ENCODE data around the gene PKD1L1. TPM values are rescaled to one million over a fixed set of nuclear protein-coding genes. Genes with fewer than 3 reads are reported as not detected.

The PKD1L1 gene
- total RNA-seq, 4 donors from 2014 or later, result 0.44 to 1.1 (median 0.75) TPM

DNA sequence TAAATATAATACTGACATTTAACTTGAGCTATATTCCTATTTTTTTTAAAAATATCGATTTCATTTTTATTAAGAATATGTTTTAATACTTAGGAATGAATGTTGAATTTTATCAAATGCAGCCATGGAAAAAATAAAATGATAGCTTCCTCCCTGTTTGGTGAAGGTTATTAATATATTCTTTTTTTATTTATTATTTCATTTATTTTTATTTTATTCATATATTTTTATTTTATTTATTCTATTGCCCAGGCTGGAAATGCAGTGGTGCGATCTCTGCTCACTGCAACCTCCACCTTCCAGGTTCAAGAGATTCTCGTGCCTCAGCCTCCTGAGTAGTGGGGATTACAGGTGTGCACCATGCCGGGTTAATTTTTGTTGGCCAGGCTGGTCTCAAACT, 160.2 kb downstream of the PKD1L1 start:
- TF ChIP-seq, protein P1, sequence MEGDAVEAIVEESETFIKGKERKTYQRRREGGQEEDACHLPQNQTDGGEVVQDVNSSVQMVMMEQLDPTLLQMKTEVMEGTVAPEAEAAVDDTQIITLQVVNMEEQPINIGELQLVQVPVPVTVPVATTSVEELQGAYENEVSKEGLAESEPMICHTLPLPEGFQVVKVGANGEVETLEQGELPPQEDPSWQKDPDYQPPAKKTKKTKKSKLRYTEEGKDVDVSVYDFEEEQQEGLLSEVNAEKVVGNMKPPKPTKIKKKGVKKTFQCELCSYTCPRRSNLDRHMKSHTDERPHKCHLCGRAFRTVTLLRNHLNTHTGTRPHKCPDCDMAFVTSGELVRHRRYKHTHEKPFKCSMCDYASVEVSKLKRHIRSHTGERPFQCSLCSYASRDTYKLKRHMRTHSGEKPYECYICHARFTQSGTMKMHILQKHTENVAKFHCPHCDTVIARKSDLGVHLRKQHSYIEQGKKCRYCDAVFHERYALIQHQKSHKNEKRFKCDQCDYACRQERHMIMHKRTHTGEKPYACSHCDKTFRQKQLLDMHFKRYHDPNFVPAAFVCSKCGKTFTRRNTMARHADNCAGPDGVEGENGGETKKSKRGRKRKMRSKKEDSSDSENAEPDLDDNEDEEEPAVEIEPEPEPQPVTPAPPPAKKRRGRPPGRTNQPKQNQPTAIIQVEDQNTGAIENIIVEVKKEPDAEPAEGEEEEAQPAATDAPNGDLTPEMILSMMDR (IDR thresholded peaks at IDR 0.05; ENCODE audit: low read depth), result no peak

DNA sequence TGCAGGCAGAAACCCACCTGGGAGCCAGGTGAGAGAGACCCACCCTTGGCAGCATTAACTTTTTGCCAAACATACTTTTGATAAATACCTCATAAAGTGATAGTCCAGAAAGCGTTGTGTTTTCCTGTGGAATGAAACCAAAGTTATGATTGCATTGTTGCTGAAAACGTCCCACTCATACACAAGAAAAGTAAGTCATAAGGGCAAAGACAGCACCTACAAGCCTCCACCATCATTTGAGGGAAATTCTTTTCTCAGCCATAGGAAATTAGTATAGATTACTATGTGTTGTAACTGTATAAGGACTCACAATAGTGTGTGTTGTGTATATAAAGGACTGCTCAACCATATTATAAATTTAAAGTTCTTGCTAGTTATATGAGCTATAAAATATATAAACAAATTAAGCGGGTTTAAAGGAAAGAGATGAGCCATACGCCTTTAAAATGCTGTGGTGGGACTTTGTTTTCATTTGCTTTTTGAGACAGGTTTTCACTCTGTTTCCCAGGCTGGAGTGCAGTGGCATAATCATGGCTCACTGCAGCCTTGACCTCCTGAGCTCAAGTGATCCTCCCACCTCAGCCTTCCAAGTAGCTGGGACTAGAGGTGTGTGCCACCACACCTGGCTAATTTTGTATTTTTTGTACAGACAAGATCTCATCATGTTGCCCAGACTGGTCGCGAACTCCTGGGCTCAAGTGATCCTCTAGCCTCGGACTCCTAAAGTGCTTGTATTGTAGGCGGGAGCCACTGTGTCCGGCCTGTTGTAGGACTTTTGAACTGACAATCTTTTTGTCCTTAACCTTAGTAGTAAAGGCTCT, 160.8 kb downstream of the PKD1L1 start:
- TF ChIP-seq, protein P1 (IDR thresholded peaks at IDR 0.05; ENCODE audit: low read depth), result no peak

DNA sequence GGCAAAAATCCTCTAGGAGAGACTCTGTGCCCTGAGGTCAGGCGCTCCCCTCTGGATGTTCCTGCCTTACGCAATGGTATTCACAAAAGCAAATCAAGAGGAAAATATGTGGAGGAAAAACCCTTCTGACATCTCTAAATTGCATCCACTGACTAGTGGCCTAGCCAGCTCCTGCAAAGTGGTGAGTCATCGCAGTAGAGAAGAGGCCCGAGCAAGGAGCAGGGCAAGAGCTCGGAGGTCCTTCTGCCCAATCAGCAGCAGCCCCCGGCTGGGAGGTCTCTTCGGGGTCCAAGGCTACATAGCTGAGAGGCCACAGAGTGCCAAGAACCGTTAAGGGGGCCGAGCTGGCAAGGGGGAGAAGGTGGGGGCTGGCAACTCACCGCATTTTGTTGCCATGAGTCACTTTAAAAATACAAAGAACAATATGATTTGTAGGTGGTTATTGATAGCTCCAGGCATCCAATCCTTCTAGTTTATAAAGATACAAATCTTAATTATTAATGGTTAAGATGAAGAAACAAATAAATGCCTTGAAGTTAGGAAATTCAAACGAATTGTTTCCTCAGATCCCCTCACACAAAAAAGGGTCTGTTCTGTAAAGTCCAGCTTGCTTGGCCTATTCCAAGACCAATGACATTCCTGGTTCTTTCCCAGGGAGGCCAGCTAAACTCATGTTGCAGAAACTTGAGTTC, 161.6 kb downstream of the PKD1L1 start:
- TF ChIP-seq, protein P1 (IDR thresholded peaks at IDR 0.05; ENCODE audit: low read depth), result no peak

DNA sequence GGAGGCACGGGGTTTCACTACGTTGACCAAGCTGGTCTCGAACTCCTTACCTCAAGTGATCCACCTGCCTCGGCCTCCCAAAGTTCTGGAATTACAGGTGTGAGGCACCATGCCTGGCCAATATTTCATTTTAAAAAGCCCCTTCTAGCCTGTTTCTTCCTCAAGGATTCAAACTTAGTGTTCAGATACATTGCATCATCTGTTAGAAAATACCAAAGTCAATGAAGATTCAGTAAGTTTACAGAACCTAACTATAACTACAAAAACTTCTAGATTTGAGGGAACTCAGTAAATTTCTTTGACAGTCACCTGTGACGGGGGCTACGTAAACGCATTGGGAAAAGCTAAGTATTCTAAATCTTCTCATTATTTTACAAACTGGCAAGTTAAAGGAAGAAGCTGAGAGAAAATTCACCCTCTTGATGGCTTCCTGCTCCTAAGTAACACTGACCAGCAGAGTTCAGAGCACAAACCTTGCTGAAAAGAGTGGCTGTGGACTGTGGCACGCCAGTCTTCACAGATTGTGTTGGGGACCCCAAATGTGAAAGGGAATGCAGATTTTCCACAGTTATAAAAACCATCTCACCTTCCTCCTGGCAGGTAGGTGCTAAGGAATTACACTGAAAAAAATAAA, 162.2 kb downstream of the PKD1L1 start:
- TF ChIP-seq, protein P1 (IDR thresholded peaks at IDR 0.05; ENCODE audit: low read depth), result no peak

DNA sequence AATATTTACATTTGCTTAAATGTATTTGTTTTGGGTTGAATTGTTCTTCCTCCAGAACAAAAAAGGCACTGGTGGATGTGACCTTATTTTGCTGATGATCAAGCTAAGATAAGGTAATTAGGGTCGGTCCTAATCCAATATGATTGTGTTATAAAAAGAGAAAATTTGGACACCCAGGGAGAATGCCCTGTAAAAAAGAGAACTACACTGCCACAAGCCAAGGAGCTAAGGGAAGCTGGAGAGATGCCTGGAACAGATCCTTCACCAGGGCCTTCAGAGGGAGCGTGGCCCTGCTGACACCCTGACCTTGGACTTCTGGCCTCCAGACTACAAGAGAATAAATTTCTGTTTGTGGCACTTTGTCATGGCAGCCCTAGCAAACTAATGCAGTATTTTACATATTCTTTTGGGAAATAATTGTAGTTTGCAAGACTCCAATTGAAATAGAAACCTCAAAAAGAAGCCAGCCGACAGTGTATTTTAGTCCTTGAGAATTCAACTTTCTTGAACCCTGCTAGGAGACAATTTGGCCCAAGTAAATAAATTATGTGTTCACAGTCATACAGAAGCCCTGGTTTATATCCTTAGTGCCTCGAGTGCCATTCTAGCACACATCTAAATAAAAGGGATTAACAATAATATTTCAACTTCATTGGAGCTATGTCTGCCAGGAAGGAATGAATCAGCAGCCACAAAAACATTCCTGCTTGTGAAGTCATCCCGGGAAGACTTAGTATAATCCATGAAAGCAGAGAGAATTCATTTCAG, 164.6 kb downstream of the PKD1L1 start:
- TF ChIP-seq, protein P1 (IDR thresholded peaks at IDR 0.05; ENCODE audit: low read depth), result no peak

DNA sequence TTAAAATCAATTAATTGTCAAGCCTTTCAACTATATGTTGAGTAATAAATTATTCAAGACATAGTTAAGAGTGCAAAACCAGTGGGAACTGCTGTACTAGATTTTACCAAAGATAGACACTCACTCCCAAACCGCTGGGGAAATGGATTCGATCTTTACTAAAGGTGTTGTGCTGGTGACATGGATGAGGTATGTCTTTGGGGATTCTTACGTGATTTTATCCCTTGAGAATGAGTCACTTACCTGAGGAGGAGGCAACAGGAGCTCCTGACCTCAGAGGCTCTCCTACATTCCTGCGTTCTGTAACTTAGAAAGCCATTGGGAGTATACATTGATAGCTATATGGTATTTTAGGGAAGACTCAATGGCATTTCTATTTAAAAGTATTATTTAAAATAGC, 165.5 kb downstream of the PKD1L1 start:
- TF ChIP-seq, protein P1 (IDR thresholded peaks at IDR 0.05; ENCODE audit: low read depth), result no peak

All from subcutaneous adipose tissue (tissue), 4 donors.